HEK293T (cell line): Measurements from ENCODE around the gene APBA2.
"Not testable (repeated sequence)": the region's sequence is repeated elsewhere in the genome, so short reads cannot be mapped to it uniquely, and the experiment has no call there.

Experiments used
- CTCF ChIA-PET: fragments of 350-600 bp; formaldehyde crosslinking; extraction: SDS; loops from one replicate; lab custom pipeline; 2021; ENCODE audit warnings: antibody characterized with exemption, inconsistent platforms; lab: Yijun Ruan, JAX
- POLR2A ChIA-PET: fragments of 350-600 bp; formaldehyde crosslinking; extraction: SDS; loops from one replicate; lab custom pipeline; 2020; ENCODE audit warnings: antibody characterized with exemption, inconsistent platforms; lab: Yijun Ruan, JAX
- DNase-seq: peaks from one replicate; pipeline ENCODE4 v3.0.0; 2012; ENCODE audit warnings: mixed read lengths; ENCODE audit errors: extremely low spot score
- ARNT ChIP-seq: fragments of 450-650 bp; IDR thresholded peaks from 2 replicates; pipeline ENCODE4 v1.6.1; 2017; ENCODE audit warnings: mild to moderate bottlenecking
- BHLHE40 ChIP-seq: fragments of 450-650 bp; IDR thresholded peaks from 2 replicates; pipeline ENCODE4 v1.6.1; 2016; ENCODE audit warnings: mild to moderate bottlenecking, moderate library complexity, borderline replicate concordance
- CTBP1 ChIP-seq: fragments of 450-650 bp; IDR thresholded peaks from 2 replicates; pipeline ENCODE4 v1.6.1; 2016; ENCODE audit warnings: borderline replicate concordance
- ELF4 ChIP-seq: fragments of 450-650 bp; IDR thresholded peaks from 2 replicates; pipeline ENCODE4 v1.6.1; 2017; ENCODE audit warnings: antibody characterized with exemption
- FOXA1 ChIP-seq: fragments of 450-650 bp; IDR thresholded peaks from 2 replicates; pipeline ENCODE4 v1.6.1; 2016; ENCODE audit warnings: mild to moderate bottlenecking
- FOXK2 ChIP-seq: fragments of 450-650 bp; IDR thresholded peaks from 2 replicates; pipeline ENCODE4 v1.6.1; 2016; ENCODE audit warnings: mild to moderate bottlenecking
- FOXM1 ChIP-seq: fragments of 450-650 bp; IDR thresholded peaks from 2 replicates; pipeline ENCODE4 v1.6.1; 2017; ENCODE audit warnings: mild to moderate bottlenecking, borderline replicate concordance
- HDGF ChIP-seq: fragments of 450-650 bp; IDR thresholded peaks from 2 replicates; pipeline ENCODE4 v1.6.1; 2017; ENCODE audit warnings: antibody characterized with exemption, borderline replicate concordance
- L3MBTL2 ChIP-seq: fragments of 450-650 bp; conservative IDR thresholded peaks from 2 replicates; pipeline ENCODE4 v1.6.1; 2016; ENCODE audit warnings: mild to moderate bottlenecking
- LEF1 ChIP-seq: fragments of 450-650 bp; IDR thresholded peaks from 2 replicates; pipeline ENCODE4 v1.6.1; 2017; ENCODE audit warnings: mild to moderate bottlenecking, borderline replicate concordance
- NFRKB ChIP-seq: fragments of 450-650 bp; IDR thresholded peaks from 2 replicates; pipeline ENCODE4 v1.6.1; 2016; ENCODE audit warnings: mild to moderate bottlenecking, moderate library complexity
- PKNOX1 ChIP-seq: fragments of 450-650 bp; IDR thresholded peaks from 2 replicates; pipeline ENCODE4 v1.6.1; 2016
- SP1 ChIP-seq: fragments of 450-650 bp; IDR thresholded peaks from 2 replicates; pipeline ENCODE4 v1.6.1; 2017
- SUZ12 ChIP-seq: fragments of 450-650 bp; IDR thresholded peaks from 2 replicates; pipeline ENCODE4 v1.6.1; 2016; ENCODE audit warnings: mild to moderate bottlenecking
- TARDBP ChIP-seq: fragments of 450-650 bp; IDR thresholded peaks from 2 replicates; pipeline ENCODE4 v1.6.1; 2016
- ZNF384 ChIP-seq: fragments of 450-650 bp; IDR thresholded peaks from 2 replicates; pipeline ENCODE4 v1.6.1; 2016

APBA2 gene

GRCh38 chr15:28861031-28861534, 24.7 kb upstream of the APBA2 start:
- no peak for DNase-seq
- TF ChIP-seq FOXK2 (no peak), NFRKB (no peak), ZNF384 (no peak), SUZ12 (no peak), ELF4 (no peak), L3MBTL2 (no peak), FOXA1 (no peak), SP1 (no peak), HDGF (no peak), PKNOX1 (no peak), BHLHE40 (no peak)
- CTCF ChIA-PET = no interaction called here
- POLR2A ChIA-PET = no interaction called here

GRCh38 chr15:28861589-28862293, 24.0 kb upstream of the APBA2 start:
- CTCF ChIA-PET = not testable (repeated sequence)

GRCh38 chr15:28868744-28869345, 16.9 kb upstream of the APBA2 start:
- POLR2A ChIA-PET = no interaction called here
- TF ChIP-seq LEF1 (no peak), SP1 (no peak), NFRKB (no peak), ELF4 (no peak), BHLHE40 (no peak), HDGF (no peak), FOXA1 (no peak), FOXM1 (no peak)
- no peak for DNase-seq
- CTCF ChIA-PET = no interaction called here

More at GRCh38 chr15:28861589-28862293, 24.0 kb upstream of the APBA2 start:
- POLR2A ChIA-PET, DNase-seq: not testable (repeated sequence)

GRCh38 chr15:28871168-28871567, 14.6 kb upstream of the APBA2 start:
- CTCF ChIA-PET = no interaction called here
- DNase-seq = no peak
- TF ChIP-seq SP1 (no peak), NFRKB (no peak), L3MBTL2 (no peak), HDGF (no peak), ZNF384 (no peak), LEF1 (no peak), ELF4 (no peak), FOXK2 (no peak), FOXM1 (no peak), PKNOX1 (no peak), CTBP1 (no peak), ARNT (no peak), BHLHE40 (no peak), FOXA1 (no peak), TARDBP (no peak), SUZ12 (no peak)
- POLR2A ChIA-PET = no interaction called here

- ChIA-PET POLR2A (no interaction called here), CTCF (no interaction called here)
- TF ChIP-seq PKNOX1 = no peak
- no peak for DNase-seq
These were observed 12.8 kb upstream of the APBA2 start for GRCh38 chr15:28873006-28873405.

GRCh38 chr15:28873585-28874190, 12.1 kb upstream of the APBA2 start:
- no peak for DNase-seq
- TF ChIP-seq LEF1 (no peak), NFRKB (no peak), FOXA1 (no peak), PKNOX1 (no peak), FOXM1 (no peak), TARDBP (no peak), BHLHE40 (no peak), ELF4 (no peak), ARNT (no peak), CTBP1 (no peak)
- ChIA-PET CTCF (no interaction called here), POLR2A (interaction anchor here (0.8 kb wide), 1 partner anchor 9 kb away, joined by 3 read pairs; no protein-coding TSS in a partner anchor)
